ENCODE data around the gene VPS13C.

Gene VPS13C, protein sequence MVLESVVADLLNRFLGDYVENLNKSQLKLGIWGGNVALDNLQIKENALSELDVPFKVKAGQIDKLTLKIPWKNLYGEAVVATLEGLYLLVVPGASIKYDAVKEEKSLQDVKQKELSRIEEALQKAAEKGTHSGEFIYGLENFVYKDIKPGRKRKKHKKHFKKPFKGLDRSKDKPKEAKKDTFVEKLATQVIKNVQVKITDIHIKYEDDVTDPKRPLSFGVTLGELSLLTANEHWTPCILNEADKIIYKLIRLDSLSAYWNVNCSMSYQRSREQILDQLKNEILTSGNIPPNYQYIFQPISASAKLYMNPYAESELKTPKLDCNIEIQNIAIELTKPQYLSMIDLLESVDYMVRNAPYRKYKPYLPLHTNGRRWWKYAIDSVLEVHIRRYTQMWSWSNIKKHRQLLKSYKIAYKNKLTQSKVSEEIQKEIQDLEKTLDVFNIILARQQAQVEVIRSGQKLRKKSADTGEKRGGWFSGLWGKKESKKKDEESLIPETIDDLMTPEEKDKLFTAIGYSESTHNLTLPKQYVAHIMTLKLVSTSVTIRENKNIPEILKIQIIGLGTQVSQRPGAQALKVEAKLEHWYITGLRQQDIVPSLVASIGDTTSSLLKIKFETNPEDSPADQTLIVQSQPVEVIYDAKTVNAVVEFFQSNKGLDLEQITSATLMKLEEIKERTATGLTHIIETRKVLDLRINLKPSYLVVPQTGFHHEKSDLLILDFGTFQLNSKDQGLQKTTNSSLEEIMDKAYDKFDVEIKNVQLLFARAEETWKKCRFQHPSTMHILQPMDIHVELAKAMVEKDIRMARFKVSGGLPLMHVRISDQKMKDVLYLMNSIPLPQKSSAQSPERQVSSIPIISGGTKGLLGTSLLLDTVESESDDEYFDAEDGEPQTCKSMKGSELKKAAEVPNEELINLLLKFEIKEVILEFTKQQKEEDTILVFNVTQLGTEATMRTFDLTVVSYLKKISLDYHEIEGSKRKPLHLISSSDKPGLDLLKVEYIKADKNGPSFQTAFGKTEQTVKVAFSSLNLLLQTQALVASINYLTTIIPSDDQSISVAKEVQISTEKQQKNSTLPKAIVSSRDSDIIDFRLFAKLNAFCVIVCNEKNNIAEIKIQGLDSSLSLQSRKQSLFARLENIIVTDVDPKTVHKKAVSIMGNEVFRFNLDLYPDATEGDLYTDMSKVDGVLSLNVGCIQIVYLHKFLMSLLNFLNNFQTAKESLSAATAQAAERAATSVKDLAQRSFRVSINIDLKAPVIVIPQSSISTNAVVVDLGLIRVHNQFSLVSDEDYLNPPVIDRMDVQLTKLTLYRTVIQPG (N-terminal part only)

DNA sequence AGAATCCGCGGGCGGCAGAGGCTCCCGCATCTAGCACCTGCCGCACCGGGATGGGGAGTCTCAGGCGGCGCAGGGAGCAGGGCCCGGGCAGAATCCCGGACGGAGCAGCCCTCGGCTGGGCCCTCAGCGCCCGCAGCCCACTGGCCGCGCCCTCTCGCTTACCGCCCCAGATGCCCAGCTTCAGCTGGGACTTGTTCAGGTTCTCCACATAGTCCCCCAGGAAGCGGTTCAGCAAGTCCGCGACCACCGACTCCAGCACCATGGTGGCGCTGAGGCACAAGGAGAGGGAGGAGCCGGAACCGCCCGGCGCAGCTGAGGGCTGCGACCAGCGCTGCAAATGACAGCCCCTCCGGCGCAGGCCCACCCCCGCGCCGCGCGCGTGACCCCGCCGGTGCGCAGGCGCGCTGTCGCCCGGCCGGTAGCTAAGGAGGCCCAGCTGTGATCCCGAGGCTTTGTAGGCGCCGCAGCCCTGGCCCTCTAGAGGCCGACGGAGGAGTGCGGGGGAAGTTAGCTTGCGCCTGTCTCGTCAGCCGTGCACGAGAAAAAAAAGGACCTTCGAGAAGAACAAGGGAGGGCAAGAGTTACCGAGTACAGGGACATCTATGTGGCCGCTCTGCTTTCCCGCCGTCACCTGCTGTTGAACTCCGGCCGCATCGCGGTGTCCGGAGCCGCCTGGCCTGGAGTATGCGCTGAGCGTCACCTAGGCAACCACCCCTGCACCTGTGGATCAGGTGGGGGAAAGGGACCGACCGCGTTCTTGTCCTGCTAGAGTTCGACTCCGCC lies at the start of gene VPS13C:
Gene VPS13C, minus strand, starts transcription at position 335 of the 783 bp plus-strand sequence. Its CDS starts 73 bp downstream, at position 262.
- DNase-seq, result peak; percentile 89

DNA sequence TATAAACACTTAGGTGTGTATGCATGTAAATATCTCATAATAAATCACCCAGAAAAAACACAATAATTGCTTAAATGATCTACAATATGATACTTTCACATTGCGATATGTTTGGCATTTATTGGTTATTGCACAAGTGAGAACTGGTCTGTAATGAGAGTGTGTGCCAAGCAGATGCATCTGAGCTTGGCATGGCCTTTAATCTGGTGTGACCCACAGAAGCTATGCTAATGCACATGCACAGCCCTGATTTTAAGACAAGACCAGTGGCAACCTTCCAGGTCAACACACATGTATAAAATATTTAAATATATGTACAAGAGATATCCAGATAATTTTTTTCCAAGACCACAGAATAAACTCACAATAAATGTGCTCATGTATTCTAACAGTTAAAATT lies 49.2 kb upstream of the VPS13C start:
- DNase-seq, result no peak

DNA sequence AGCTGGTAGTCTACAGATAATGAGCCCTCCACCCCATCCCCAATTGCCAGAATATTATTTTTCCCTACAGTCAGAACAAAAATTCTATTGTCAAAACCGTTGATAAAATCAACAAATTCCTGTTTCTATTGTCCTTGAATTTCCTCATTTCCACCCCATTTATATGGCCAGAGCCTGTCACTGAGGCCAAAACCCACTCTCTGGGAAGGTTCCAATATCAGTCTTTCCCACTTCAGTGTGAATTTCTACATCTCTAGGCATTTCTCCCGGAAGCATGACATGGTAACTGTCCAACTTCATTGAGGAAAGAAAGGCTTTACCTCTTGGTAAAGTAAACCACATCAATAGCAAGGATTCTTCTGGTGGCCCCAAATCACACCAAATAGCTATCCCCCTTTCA lies 48.2 kb upstream of the VPS13C start:
- no peak for DNase-seq

DNA sequence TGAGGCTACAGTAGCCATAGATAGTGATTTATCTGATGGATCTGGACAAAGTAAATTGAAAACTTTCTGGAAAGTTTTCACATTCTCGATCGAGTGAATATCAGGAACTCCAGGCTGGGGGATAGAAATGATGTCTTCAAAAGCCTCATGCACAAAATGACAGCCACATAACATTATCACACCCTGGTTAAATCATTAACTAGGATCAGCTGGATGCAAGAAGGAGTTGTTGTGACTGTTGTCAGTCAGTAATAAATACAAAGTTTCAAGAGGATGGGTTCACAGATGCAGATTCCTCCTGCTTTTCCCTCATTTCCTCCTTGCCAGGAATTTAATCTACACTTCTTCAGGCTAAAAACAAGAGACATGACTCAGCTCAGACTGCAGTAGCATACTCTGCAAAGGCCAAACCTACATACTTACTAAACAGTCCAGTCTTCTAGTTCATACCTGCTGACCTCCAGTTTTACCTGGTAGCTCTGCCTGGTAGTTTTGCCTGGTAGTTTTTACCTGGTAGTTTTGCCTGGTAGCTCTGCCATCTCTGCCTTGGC lies 47.4 kb upstream of the VPS13C start:
- DNase-seq, result no peak

DNA sequence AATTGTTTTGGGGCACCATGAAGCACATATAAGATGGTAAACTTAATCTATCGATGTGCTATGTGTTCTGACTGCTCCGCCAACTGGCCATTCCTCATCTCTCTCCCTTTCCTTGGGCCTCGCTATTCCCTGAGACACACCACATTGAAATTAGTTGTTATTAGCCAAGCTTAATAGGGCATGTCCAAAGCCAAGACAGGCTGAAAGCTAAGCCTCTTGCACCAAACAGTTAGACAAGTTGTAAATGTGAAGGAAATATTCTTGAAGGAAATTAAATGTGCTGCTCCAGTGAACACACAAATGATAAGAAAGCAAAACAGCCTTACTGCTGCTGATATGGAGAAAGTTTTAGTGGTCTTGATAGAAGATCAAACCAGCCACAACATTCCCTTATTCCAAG lies 45.8 kb upstream of the VPS13C start:
- DNase-seq, result no peak

DNA sequence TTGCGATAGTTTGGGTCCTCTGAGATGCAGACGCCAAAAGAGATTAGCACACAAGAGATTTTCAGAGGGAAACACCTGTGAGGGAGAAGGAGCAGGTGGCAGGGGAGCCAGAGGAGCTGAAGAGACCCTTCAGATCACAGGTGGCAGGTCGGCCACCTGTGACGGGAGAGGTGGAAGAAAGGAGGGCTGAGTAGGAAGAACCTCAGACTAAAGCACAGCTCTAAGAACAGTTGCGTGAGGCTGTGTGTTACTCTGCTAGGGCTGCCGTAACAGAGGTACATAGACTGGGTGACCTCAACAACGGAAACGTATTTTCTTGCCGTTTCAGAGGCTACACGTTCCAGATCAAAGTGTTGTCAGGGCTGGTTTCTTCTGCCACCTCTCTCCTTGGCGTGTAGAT lies 45.0 kb upstream of the VPS13C start:
- DNase-seq, result no peak

DNA sequence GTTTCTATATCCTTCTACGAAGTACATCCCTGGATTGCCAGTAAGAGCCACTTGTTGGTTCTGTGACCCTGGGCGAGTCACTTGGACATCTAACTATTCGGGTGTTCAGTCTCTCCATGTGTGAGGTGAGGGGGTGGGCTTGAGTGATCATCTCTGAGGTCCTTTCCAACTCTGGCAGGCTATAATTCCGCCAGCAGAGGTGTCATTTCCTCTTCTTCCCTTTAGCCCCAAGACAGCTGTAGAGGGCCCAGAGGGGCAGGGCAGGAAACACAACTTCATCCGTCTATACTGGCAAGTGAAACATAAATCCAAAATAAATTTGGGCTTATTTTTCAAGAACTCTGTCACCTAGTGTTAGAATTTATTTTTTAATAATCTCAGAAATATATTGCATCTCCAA lies 44.6 kb upstream of the VPS13C start:
- DNase-seq, result no peak

DNA sequence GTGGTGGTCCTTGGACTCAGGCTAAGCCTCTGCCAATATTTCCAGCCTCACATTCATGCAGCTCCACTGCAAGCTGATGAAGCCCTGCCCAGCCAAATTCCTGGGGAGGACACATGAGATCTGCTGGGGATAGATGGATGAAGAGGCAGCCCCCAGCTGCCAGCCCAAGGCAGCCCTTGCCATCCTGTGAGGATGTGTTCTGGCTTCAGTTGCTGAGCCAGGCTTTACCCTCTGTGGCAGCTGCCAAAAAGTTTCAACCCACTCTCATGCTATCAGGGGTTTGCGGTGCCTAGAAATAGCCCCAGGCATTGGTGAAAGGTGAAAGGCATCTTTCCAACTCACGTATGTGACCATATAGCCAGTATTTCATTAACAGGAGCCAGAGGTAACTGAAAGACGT lies 44.2 kb upstream of the VPS13C start:
- no peak for DNase-seq

DNA sequence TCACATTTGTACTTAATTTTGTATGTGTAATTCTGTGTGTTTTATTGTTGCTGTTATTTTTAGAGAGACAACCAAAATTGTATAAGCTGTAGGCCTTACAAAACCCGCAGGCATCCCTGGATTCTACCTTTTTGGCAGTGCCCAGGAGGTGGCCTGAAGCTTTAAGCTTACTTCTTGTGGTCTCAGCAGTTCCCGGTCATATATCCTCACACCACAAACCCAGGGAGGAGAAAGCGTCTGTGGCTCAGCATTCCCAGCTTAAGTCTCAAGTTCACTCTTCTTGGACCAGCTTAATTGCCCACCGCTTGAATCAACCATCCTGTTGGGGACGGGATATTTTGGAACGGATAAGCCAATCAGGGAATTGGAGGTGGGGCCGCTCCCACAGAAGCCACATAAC lies 43.2 kb upstream of the VPS13C start:
- no peak for DNase-seq

DNA sequence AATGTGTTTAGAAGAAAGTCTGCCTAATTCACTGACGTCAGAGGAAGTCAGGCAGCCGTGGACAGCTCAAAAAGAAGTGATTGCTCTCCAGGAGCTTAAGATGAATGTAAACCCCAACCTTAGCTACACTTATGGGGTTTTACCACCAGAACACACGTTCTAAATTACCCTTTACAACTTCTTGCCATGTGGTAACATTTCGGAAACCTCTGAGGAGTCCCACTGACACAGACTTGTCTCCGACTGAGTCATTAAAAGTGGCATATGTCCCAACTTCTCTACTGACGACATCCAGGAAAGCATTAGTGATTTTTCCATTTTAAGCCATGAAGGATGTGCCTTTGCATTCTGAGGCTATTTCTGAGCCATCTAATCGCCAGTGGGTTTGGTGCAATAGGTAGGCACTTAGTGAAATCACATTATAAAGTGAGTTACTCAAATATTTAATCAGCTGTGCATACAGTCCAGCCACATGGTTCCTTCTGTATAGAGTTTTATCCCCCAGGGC lies 38.9 kb upstream of the VPS13C start:
- no peak for DNase-seq

DNA sequence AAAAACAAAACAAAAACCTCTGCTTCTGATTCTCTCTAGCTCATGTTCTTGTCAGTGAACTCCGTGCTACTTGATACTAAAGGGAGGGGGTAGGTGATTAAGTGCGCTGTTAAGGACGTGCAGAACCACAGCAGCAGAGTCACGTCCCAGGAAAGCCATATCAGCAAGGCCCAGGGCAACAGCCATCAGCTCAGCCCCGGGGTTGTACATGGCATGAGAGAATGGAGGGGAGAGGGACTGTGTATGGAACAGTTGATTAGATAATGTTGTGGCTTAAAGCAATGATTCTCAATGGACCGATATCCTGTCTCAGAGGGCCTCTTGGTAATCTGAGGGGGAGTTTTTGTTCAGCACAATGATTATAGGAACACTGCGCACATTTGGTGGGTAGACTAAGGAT lies 34.1 kb upstream of the VPS13C start:
- DNase-seq, result no peak

DNA sequence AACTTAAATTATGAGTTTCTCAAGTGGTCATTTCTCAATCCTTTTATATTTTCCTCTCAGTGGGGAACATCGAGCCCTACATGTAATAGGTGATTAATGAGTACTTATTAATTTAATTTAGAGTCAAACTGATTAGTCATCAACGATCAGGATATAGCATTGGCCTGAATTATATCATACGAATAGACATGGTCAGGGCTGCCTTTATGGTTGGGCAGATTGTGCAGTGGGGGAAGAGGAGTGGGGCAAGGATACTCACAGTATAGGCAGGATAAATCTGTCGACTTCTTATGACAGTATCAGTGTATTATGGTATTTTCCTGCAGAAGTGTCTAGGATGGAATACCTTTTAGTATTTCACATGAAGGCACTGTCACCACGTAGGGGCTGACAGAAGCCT lies 33.6 kb upstream of the VPS13C start:
- no peak for DNase-seq

DNA sequence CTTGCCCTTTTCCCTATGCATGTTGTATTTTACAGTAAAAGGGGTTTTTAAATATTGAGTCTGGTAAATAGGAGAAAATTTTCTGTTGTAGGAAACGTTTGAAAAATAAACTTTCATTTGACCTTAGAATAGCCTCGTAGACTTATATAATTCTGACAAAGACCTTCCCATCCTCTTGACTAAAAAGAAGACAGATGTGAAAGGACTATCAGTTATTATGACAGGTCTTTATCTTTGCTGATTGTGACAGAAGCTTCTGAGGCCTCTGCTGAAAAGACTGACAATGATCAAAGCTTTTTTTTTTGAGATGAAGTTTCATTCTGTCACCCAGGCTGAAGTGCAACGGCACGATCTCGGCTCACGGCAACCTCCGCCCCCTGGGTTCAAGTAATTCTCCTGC lies 30.7 kb upstream of the VPS13C start:
- no peak for DNase-seq

DNA sequence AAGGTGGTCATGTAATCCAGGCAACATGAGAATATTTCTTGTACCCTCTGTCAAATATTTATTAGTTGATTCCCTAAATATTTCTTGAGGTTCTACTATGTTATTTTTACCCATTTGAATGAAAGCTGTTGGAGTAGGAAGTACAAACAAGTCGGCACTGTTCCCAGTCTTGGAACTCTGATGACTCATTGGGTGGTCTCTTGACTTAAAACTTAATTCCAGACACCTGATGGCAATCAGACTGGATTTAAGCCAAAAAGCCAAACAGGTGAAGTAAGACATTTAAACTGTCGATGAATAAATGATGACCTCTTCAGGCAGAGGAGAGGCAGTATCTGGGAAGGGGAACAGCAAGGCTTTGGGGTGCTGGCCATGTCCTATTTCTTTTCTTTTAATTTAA lies 29.4 kb upstream of the VPS13C start:
- DNase-seq, result no peak

DNA sequence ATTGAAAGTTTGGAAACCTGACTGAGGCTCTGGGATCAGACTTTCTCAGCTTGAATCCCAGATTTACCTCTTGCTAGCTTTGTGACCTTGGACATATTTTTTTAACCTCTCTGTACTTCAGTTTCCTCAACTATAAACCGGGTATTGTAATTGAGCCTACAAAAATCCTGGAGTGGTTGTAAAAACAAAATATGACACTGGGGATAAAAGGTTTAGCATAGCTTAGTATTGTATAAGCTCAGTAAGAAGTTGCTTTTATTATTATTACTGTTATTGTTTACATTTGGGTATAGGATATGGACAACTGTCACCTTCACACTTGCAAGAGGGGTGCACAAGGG lies 28.1 kb upstream of the VPS13C start:
- no peak for DNase-seq

DNA sequence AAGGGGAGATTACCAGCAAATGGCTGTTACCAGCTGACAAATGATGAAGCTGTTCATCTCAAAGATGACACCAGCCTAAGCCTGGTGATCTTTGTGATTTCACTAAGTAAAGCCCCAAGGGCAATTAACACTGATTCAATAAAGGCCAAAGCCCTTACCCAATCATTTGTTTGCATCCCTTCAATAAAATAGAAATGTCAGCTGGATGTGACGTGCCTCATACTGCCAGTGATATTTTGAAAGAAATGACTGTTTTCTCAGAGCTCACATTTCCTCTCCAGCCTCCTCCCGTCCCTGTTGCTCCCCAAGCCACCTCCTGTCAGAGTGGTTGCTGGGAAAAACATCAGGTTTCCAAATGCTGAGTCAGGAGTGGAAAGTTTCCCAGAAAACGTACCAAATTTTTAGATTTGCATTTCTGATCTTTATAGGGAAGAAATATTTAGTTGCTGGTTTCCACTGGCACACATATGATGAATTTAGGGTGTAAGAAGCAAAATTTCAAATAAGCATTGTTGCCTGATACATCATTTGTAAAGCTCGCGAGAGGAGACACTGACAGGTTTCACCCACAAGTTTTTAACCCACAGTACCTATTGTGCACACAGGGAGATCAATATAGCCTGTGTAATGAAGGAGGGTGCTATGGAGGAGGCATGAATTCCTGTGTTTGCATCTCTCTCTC lies 27.6 kb upstream of the VPS13C start:
- no peak for DNase-seq

DNA sequence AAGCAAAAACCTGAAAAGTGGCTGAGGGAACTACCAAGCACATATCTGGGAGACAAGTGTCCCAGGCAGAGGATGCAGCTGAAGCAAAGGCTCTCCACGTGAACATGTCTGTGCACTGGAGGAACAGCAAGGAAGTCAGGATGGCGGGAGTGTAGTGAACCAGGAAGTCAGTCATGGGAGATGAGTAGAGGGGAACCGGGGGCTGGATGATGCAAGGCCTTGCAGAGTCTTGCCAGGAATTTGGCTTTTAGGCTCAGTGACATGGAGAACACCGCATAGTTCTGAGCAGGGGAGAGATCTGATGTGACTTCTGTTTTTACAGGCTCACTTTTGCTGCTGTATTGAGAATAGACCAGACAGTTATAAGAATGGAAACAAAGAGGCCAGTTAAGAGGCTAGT lies 25.5 kb upstream of the VPS13C start:
- DNase-seq, result no peak

DNA sequence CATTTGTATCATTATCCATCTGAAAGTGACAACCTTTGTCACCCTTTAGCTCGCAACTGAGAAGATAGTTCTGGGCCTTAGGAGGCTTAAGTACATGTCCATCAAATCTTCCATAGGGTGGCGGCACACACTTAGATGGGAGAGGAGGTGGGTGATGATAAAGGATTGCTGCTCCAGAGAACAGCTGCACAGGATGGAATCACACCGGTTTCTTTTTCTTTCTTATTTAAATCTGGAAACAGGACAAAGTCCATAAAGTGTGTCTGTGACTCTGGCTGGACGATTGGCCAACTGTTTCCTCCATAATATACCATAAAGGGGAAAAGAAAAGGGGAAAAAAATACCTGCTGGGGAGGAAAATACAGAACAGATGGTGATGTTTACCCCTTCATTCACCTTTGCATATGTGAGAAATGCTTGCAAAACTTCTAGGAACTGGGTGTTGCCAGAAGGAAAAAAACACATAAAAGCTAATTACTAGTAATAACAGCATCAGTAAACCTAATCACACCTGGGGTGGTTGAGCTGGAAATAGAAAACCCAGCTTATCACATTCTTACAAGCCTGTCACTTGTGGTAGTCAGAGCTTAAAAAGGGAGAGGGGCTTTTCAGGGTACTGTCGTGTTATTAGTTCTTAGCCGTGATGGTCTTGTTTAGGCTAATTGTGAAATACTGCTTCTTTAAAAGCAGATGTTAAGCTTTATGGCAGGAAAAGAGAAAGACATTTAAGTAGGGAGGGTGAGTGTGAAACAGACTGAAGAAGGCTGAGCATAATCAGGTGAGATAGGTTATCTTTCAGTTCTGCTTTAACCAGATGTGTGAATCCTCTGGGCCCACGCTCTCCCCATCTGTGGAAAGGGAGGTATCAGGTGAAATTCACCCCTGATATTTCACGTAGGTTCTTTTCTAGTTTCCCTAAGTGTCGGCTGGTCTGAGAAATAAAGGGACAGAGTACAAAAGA lies 23.2 kb upstream of the VPS13C start:
- DNase-seq, result no peak

DNA sequence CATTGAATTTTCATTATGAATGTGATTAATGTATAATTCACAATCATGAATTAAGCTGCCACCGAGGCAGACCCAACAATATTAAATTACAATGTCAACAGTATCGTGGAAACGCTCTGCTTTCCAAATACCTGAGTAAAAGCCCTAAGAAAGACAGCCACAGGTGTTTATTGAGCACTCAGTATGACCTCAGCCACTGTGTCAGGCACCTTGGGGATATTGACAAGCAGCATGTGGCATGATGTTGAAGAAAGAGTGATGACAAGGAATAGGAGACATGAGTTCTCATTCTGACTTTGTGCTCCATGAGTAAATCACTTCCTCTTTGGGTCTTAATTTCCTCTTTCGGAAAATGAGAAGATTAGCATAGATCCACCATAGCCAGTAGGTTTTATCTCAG lies 19.3 kb upstream of the VPS13C start:
- DNase-seq, result no peak

DNA sequence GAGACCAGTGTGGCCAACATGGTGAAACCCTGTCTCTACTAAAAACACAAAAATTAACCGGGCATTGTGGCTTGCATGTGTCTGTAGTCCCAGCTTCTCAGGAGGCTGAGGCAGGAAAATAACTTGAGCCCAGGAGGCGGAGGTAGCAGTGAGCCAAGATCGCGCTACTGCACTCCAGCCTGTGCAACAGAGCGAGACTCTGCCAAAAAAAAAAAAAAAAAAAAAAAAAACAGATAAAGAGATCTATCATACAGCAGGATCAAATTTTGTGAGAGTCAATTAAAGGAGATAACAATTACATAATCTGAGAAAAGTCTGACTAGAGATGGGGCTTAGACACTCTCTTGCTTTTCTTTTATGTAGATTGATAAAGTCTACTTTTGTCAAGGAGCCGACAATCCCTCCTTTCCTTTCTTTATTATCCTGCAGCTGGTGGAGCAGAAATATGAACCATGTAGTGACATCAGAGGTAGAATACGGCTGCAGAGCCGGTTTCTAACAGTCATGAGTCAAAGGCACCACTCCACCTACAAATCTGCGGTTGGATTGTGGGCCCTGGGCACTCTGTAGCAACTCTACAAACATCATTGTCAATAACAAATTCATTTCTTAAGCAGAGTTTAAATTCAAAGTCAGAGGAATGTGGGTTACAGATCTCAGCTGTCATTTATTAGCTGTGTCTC lies 15.5 kb upstream of the VPS13C start:
- no peak for DNase-seq
